Measurements from ENCODE around the gene CX3CL1.

CX3CL1 gene

GRCh38 chr16:57372372-57373116, at the start of gene CX3CL1:
CX3CL1 (plus strand) TSS chr16:57372490; CDS start chr16:57372569, 79 bp downstream.
- H3K4me3 ChIP-seq (ENCODE audit: low read depth, low read length) = no peak within 1 kb of the TSS
- DNase-seq (ENCODE audit: low read depth) = no peak

GRCh38 chr16:57324749-57325148, 47.5 kb upstream of the CX3CL1 start:
- no peak for TF ChIP-seq CTCF (IDR thresholded peaks at IDR 0.05; ENCODE audit: control insufficient read depth, extremely low read depth, insufficient read depth)
- H3K4me3 ChIP-seq (ENCODE audit: low read depth, low read length) = no peak overlapping the region
- DNase-seq (ENCODE audit: low read depth) = no peak

More at GRCh38 chr16:57372372-57373116, at the start of gene CX3CL1:
- no peak for TF ChIP-seq CTCF (IDR thresholded peaks at IDR 0.05; ENCODE audit: control insufficient read depth, extremely low read depth, insufficient read depth)

GRCh38 chr16:57325458-57325857, 46.8 kb upstream of the CX3CL1 start:
- no peak for DNase-seq (ENCODE audit: low read depth)
- H3K4me3 ChIP-seq (ENCODE audit: low read depth, low read length) = no peak overlapping the region
- TF ChIP-seq CTCF (IDR thresholded peaks at IDR 0.05; ENCODE audit: control insufficient read depth, extremely low read depth, insufficient read depth) = no peak

GRCh38 chr16:57329718-57330327, 42.5 kb upstream of the CX3CL1 start:
- TF ChIP-seq CTCF (IDR thresholded peaks at IDR 0.05; ENCODE audit: control insufficient read depth, extremely low read depth, insufficient read depth) = no peak
- no peak for DNase-seq (ENCODE audit: low read depth)
- no peak overlapping the region for H3K4me3 ChIP-seq (ENCODE audit: low read depth, low read length)

- H3K4me3 ChIP-seq (ENCODE audit: low read depth, low read length) = no peak overlapping the region
- TF ChIP-seq CTCF (IDR thresholded peaks at IDR 0.05; ENCODE audit: control insufficient read depth, extremely low read depth, insufficient read depth) = no peak
These were observed 40.9 kb upstream of the CX3CL1 start for GRCh38 chr16:57331355-57331754.

GRCh38 chr16:57333402-57333801, 38.9 kb upstream of the CX3CL1 start:
- no peak for TF ChIP-seq CTCF (IDR thresholded peaks at IDR 0.05; ENCODE audit: control insufficient read depth, extremely low read depth, insufficient read depth)
- no peak overlapping the region for H3K4me3 ChIP-seq (ENCODE audit: low read depth, low read length)
- DNase-seq (ENCODE audit: low read depth) = no peak

More at GRCh38 chr16:57331355-57331754, 40.9 kb upstream of the CX3CL1 start:
- DNase-seq (ENCODE audit: low read depth) = no peak

All from LNCaP clone FGC (cell line).